SH-SY5Y (cell line): ENCODE results near the gene ANKRD11.

ENCODE experiments used
- GATA2 ChIP-seq: IDR thresholded peaks from 2 replicates; pipeline ENCODE4 v1.6.1; 2011; ENCODE audit warnings: mild to moderate bottlenecking, low read depth, low read length
- GATA3 ChIP-seq: IDR thresholded peaks from 2 replicates; pipeline ENCODE4 v1.6.1; 2011; ENCODE audit warnings: low read depth, mild to moderate bottlenecking, low read length, moderate library complexity

- TF ChIP-seq GATA2 (no peak), GATA3 (no peak)
Measured at GRCh38 chr16:89346869-89347268, 143.5 kb downstream of the ANKRD11 start.
